ENCODE measurements around the gene PNPLA7.
A peak's percentile ranks its signal among the peaks of the same experiment; 100 is the strongest.

The PNPLA7 gene

DNA sequence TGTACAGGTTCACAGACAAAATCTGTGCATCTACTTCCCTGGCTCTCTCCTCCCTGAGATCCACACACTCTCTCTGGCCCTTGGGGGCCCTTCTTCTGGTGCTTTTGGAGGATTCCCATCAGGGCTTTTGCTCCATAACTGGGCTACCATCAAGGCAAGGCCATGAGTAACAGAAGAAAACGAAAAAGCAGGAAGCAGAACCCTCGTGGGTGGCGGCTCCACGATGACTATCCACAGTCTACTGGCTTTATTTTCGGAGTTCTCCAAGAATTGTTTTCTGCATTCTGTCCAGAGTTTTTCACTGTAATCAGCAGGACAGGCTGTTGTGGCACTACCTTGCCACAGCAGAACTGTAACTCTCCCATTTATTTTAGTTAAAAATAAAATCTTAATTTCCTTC is 19.9 kb downstream of the PNPLA7 start (continued):
- TF ChIP-seq, protein P1, sequence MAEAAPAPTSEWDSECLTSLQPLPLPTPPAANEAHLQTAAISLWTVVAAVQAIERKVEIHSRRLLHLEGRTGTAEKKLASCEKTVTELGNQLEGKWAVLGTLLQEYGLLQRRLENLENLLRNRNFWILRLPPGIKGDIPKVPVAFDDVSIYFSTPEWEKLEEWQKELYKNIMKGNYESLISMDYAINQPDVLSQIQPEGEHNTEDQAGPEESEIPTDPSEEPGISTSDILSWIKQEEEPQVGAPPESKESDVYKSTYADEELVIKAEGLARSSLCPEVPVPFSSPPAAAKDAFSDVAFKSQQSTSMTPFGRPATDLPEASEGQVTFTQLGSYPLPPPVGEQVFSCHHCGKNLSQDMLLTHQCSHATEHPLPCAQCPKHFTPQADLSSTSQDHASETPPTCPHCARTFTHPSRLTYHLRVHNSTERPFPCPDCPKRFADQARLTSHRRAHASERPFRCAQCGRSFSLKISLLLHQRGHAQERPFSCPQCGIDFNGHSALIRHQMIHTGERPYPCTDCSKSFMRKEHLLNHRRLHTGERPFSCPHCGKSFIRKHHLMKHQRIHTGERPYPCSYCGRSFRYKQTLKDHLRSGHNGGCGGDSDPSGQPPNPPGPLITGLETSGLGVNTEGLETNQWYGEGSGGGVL (tag by site-specific recombination; IDR thresholded peaks at IDR 0.05) = no peak
- TF ChIP-seq INSM2 (tag by site-specific recombination; IDR thresholded peaks at IDR 0.05) (no peak), ZNF558 (tag by site-specific recombination; IDR thresholded peaks at IDR 0.05) (no peak), ZNF354C (tag by site-specific recombination; IDR thresholded peaks at IDR 0.05; ENCODE audit: borderline replicate concordance, low read depth) (no peak), ZNF660 (tag by site-specific recombination; IDR thresholded peaks at IDR 0.05) (no peak), ZNF555 (tag by site-specific recombination; conservative IDR thresholded peaks at IDR 0.05) (no peak)
- TF ChIP-seq, protein P2, sequence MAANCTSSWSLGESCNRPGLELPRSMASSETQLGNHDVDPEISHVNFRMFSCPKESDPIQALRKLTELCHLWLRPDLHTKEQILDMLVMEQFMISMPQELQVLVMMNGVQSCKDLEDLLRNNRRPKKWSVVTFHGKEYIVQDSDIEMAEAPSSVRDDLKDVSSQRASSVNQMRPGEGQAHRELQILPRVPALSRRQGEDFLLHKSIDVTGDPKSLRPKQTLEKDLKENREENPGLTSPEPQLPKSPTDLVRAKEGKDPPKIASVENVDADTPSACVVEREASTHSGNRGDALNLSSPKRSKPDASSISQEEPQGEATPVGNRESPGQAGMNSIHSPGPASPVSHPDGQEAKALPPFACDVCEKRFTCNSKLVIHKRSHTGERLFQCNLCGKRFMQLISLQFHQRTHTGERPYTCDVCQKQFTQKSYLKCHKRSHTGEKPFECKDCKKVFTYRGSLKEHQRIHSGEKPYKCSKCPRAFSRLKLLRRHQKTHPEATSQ (tag by site-specific recombination; IDR thresholded peaks at IDR 0.05) = no peak
- TF ChIP-seq, protein P3, sequence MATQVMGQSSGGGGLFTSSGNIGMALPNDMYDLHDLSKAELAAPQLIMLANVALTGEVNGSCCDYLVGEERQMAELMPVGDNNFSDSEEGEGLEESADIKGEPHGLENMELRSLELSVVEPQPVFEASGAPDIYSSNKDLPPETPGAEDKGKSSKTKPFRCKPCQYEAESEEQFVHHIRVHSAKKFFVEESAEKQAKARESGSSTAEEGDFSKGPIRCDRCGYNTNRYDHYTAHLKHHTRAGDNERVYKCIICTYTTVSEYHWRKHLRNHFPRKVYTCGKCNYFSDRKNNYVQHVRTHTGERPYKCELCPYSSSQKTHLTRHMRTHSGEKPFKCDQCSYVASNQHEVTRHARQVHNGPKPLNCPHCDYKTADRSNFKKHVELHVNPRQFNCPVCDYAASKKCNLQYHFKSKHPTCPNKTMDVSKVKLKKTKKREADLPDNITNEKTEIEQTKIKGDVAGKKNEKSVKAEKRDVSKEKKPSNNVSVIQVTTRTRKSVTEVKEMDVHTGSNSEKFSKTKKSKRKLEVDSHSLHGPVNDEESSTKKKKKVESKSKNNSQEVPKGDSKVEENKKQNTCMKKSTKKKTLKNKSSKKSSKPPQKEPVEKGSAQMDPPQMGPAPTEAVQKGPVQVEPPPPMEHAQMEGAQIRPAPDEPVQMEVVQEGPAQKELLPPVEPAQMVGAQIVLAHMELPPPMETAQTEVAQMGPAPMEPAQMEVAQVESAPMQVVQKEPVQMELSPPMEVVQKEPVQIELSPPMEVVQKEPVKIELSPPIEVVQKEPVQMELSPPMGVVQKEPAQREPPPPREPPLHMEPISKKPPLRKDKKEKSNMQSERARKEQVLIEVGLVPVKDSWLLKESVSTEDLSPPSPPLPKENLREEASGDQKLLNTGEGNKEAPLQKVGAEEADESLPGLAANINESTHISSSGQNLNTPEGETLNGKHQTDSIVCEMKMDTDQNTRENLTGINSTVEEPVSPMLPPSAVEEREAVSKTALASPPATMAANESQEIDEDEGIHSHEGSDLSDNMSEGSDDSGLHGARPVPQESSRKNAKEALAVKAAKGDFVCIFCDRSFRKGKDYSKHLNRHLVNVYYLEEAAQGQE (tag by site-specific recombination; IDR thresholded peaks at IDR 0.05) = no peak

DNA sequence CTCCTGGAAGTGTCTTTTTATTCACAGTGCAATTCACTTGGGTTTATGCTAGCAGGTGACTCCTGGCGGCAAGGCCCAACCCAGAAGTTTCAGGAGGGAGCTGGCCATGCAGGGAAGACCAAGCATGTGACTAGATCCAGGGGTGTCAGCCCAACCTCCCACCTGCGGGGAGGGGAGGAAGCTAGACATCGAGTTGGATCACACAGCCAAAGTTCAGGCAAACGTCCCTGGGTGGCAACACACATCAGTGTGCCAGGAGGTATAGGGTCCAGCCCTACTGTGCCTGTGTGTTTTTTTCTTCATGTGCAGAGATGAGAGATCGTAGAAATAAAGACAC is 25.3 kb downstream of the PNPLA7 start:
- TF ChIP-seq GFI1B (tag by site-specific recombination; IDR thresholded peaks at IDR 0.05) (no peak), TRIM28 (IDR thresholded peaks at IDR 0.05; ENCODE audit: borderline replicate concordance, low read length) (no peak), GLI4 (tag by site-specific recombination; IDR thresholded peaks at IDR 0.05) (no peak)
- TF ChIP-seq, protein P4, sequence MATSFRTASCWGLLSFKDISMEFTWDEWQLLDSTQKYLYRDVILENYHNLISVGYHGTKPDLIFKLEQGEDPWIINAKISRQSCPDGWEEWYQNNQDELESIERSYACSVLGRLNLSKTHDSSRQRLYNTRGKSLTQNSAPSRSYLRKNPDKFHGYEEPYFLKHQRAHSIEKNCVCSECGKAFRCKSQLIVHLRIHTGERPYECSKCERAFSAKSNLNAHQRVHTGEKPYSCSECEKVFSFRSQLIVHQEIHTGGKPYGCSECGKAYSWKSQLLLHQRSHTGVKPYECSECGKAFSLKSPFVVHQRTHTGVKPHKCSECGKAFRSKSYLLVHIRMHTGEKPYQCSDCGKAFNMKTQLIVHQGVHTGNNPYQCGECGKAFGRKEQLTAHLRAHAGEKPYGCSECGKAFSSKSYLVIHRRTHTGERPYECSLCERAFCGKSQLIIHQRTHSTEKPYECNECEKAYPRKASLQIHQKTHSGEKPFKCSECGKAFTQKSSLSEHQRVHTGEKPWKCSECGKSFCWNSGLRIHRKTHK (tag by site-specific recombination; IDR thresholded peaks at IDR 0.05) = no peak
- TF ChIP-seq, protein P5, sequence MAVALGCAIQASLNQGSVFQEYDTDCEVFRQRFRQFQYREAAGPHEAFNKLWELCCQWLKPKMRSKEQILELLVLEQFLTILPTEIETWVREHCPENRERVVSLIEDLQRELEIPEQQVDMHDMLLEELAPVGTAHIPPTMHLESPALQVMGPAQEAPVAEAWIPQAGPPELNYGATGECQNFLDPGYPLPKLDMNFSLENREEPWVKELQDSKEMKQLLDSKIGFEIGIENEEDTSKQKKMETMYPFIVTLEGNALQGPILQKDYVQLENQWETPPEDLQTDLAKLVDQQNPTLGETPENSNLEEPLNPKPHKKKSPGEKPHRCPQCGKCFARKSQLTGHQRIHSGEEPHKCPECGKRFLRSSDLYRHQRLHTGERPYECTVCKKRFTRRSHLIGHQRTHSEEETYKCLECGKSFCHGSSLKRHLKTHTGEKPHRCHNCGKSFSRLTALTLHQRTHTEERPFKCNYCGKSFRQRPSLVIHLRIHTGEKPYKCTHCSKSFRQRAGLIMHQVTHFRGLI (tag by site-specific recombination; IDR thresholded peaks at IDR 0.05) = peak; percentile 78; the same call in 1 of the 2 replicates
- CTCF ChIA-PET = interaction anchor here (0.6 to 1.7 kb wide), 10 partner anchors 10 to 230 kb away, joined by 3 to 13 read pairs (median 4); partner anchors contain the start of gene EXD3
- H3K4me3 ChIP-seq (ENCODE audit: low read depth, low read length) = no peak overlapping the region
- no peaks in the 10 kb centered on the region for H3K4me1 ChIP-seq (ENCODE audit: control insufficient read depth, insufficient read depth, low read length)
- POLR2A ChIA-PET = interaction anchor here (0.6 kb wide), 1 partner anchor 102 kb away, joined by 3 read pairs; the partner anchor contains the start of genes EXD3 and NOXA1
- no peaks in the 10 kb centered on the region for H3K36me3 ChIP-seq (ENCODE audit: control insufficient read depth in 2 of 2, insufficient read depth in 1 of 2, low read length in 2 of 2)
- H3K27ac ChIP-seq (ENCODE audit: extremely low read depth, low read depth, low read length) = no peak overlapping the region
- no peaks in the 10 kb centered on the region for H3K9me3 ChIP-seq (ENCODE audit: control insufficient read depth, insufficient read depth, low read depth, low read length)

Measured in HEK293 (cell line).